Measurements from ENCODE around the gene ZNF581. TPM values are rescaled to one million over a fixed set of nuclear protein-coding genes. Genes with fewer than 3 reads are reported as not detected.
A peak's percentile ranks its signal among the peaks of the same experiment; 100 is the strongest.

Gene ZNF581
- total RNA-seq, 3 donors from 2014 or later (not counting 1 experiment from before 2014, with no cell fraction given), result 15.4 to 21.9 (median 19.0) TPM

DNA sequence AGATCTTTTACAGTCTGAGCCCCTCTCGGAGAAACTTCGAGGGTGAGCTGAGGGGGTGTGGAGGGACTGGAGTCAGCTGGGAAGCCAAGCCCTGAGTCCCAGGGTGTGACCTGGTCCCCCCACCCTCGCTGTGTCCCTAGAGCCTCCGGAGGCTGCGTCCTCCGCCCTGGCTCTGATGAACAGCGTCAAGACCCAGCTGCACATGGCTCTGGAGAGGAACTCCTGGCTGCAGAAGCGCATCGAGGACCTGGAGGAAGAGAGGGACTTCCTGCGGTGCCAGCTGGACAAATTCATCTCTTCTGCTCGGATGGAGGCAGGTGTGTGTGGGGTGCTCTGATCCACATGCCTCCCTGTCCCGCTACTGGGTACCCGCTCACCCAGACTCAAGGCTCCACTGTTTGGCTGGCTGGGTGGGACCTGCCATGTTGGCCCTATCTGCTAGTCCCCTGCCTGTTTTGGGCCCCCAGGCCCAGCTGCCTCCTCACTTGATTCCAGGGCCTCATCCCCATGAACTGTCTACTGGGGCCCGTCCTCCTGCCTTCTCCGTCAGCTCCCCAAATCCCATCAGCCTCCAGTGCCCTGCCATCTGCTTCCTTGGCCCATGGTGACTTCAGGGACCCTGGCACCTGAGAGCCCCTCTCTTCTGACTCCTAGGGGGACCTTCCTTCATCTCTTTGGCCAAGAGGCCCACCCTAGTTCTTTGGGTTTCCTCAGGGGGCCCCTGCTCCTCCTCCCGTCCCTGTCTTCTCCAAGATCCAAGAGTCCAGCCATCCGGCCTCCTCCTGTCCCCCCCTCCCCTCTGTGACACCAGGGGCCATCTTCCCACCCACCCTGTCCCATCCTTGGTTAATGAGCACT, 6.0 kb downstream of the ZNF581 start:
- H3K27ac ChIP-seq (ENCODE audit: low read length), result no peak overlapping the region
- H3K9me3 ChIP-seq (ENCODE audit: control insufficient read depth, insufficient read depth, low read length), result no peaks in the 10 kb centered on the region
- ATAC-seq (no peak), DNase-seq (no peak)
- no peak overlapping the region for H3K4me3 ChIP-seq (ENCODE audit: low read length)
- 78% methylated on average over 17 of the region's 17 CpGs for WGBS (ENCODE audit: insufficient coverage)
- Mint-ChIP-seq H3K4me3 (peak overlapping the region; percentile 83), H3K27me3 (ENCODE audit: low read depth in 2 of 2) (peaks cover 0 to 7% of the 10 kb centered on the region in 2 donors), H3K9me3 (no peaks in the 10 kb centered on the region), H3K4me1 (peaks cover 15 to 34% of the 10 kb centered on the region in 2 donors), H3K27ac (peak overlapping the region in 1 of 2 donors; percentile 65), H3K36me3 (no peaks in the 10 kb centered on the region)
- H3K27me3 ChIP-seq (ENCODE audit: control insufficient read depth, insufficient read depth, low read length), result no peaks in the 10 kb centered on the region
- intact Hi-C loops (cut with micrococcal nuclease), result loop anchor here (5.0 to 10.0 kb wide), 3 partner anchors 472 to 1455 kb away; partner anchors contain the start of genes TSEN34 and ZSCAN5A
- TF ChIP-seq, protein P1, sequence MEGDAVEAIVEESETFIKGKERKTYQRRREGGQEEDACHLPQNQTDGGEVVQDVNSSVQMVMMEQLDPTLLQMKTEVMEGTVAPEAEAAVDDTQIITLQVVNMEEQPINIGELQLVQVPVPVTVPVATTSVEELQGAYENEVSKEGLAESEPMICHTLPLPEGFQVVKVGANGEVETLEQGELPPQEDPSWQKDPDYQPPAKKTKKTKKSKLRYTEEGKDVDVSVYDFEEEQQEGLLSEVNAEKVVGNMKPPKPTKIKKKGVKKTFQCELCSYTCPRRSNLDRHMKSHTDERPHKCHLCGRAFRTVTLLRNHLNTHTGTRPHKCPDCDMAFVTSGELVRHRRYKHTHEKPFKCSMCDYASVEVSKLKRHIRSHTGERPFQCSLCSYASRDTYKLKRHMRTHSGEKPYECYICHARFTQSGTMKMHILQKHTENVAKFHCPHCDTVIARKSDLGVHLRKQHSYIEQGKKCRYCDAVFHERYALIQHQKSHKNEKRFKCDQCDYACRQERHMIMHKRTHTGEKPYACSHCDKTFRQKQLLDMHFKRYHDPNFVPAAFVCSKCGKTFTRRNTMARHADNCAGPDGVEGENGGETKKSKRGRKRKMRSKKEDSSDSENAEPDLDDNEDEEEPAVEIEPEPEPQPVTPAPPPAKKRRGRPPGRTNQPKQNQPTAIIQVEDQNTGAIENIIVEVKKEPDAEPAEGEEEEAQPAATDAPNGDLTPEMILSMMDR (IDR thresholded peaks at IDR 0.05), result no peak
- peaks cover 36% of the 10 kb centered on the region for H3K4me1 ChIP-seq (ENCODE audit: control insufficient read depth, insufficient read depth, low read length)
- peaks cover 13% of the 10 kb centered on the region for H3K36me3 ChIP-seq (ENCODE audit: control insufficient read depth, insufficient read depth, low read length)

DNA sequence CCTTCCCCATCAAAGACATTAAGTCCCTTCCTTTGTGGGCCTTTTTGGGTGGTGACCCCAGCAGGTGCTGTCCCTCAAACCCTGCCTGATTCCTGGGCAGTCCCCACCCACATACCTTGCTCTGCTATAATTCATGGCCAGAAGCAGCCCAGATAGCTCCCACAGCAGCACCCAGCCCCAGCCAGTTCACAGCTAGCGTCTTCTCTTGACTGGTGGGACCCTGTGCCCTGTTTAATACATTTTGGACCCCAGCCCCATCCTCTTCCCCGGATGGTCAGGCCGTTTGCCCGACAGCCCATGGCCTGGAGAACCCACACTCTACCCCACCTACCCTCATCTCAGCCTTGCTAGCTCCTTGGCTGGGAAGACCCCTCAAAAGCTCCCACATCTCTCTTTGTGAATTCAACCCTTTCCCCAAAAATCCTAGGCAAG, 6.7 kb downstream of the ZNF581 start:
- Histone ChIP-seq H3K27ac (ENCODE audit: low read length) (no peak overlapping the region), H3K4me3 (ENCODE audit: low read length) (no peak overlapping the region), H3K9me3 (ENCODE audit: control insufficient read depth, insufficient read depth, low read length) (no peaks in the 10 kb centered on the region), H3K27me3 (ENCODE audit: control insufficient read depth, insufficient read depth, low read length) (no peaks in the 10 kb centered on the region), H3K36me3 (ENCODE audit: control insufficient read depth, insufficient read depth, low read length) (peaks cover 6% of the 10 kb centered on the region), H3K4me1 (ENCODE audit: control insufficient read depth, insufficient read depth, low read length) (peaks cover 33% of the 10 kb centered on the region)
- TF ChIP-seq, protein P1 (IDR thresholded peaks at IDR 0.05), result no peak
- intact Hi-C loops (cut with micrococcal nuclease), result loop anchor here (5.0 to 10.0 kb wide), 3 partner anchors 473 to 1455 kb away; partner anchors contain the start of genes TSEN34 and ZSCAN5A
- ATAC-seq (no peak), DNase-seq (no peak)
- H3K9me3 Mint-ChIP-seq, result no peaks in the 10 kb centered on the region
- peak overlapping the region in 1 of 2 donors; percentile 65 for H3K27ac Mint-ChIP-seq
- H3K4me1 Mint-ChIP-seq, result peaks cover 17 to 32% of the 10 kb centered on the region in 2 donors
- peak overlapping the region; percentile 37 for H3K4me3 Mint-ChIP-seq
- peaks cover 0 to 7% of the 10 kb centered on the region in 2 donors for H3K27me3 Mint-ChIP-seq (ENCODE audit: low read depth in 2 of 2)
- 94% methylated on average over 4 of the region's 4 CpGs for WGBS (ENCODE audit: insufficient coverage)
- no peaks in the 10 kb centered on the region for H3K36me3 Mint-ChIP-seq

DNA sequence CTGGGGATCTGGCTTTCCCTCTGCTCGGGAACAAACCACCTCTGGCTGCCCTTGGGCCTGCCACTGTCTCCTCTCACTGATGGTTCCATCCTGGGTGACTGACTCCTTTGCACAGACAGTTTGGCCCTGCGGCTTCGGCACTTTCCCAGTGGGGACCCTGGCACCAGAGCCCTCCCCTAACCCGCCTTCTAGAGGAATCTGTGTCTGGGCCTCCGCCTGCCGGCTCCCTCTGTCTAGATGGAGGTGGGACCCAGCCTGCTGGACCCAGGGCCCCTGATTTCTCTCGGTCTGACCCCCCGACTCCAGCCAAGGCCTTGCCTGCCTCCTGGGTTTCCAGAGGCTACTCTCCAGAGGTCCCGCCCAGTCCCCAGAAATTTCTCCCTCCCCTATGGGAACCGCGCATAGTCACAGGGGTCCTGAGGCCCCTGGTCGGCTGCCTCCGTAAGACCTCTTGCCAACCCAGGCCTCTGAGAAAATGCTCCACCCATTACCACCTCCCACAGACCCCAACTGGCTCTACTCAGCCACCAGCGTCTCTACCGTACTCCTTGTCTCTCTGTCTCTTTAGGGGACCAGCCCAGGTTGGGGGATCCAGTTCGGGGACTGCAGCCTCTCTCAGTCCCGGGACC, 7.3 kb downstream of the ZNF581 start:
- no peak overlapping the region for H3K4me3 ChIP-seq (ENCODE audit: low read length)
- ATAC-seq (no peak), DNase-seq (no peak)
- H3K9me3 Mint-ChIP-seq, result no peaks in the 10 kb centered on the region
- no peaks in the 10 kb centered on the region for H3K9me3 ChIP-seq (ENCODE audit: control insufficient read depth, insufficient read depth, low read length)
- H3K4me1 Mint-ChIP-seq, result peaks cover 22 to 35% of the 10 kb centered on the region in 2 donors
- peaks cover 0 to 7% of the 10 kb centered on the region in 2 donors for H3K27me3 Mint-ChIP-seq (ENCODE audit: low read depth in 2 of 2)
- intact Hi-C loops (cut with micrococcal nuclease), result loop anchor here (5.0 to 10.0 kb wide), 3 partner anchors 473 to 1456 kb away; partner anchors contain the start of genes TSEN34 and ZSCAN5A
- peaks cover 36% of the 10 kb centered on the region for H3K4me1 ChIP-seq (ENCODE audit: control insufficient read depth, insufficient read depth, low read length)
- H3K4me3 Mint-ChIP-seq, result peak overlapping the region; percentile 37
- H3K36me3 Mint-ChIP-seq, result no peaks in the 10 kb centered on the region
- WGBS (ENCODE audit: insufficient coverage), result 97% methylated on average over 17 of the region's 17 CpGs
- no peak overlapping the region for H3K27ac ChIP-seq (ENCODE audit: low read length)
- no peaks in the 10 kb centered on the region for H3K27me3 ChIP-seq (ENCODE audit: control insufficient read depth, insufficient read depth, low read length)
- peak overlapping the region in 1 of 2 donors; percentile 65 for H3K27ac Mint-ChIP-seq
- TF ChIP-seq, protein P1 (IDR thresholded peaks at IDR 0.05), result no peak
- H3K36me3 ChIP-seq (ENCODE audit: control insufficient read depth, insufficient read depth, low read length), result peaks cover under 1% of the 10 kb centered on the region

Data from natural killer cell (primary cell).